ENCODE measurements around the gene GSTT2. TPM values are rescaled to one million over a fixed set of nuclear protein-coding genes. Genes with fewer than 3 reads are reported as not detected.

GSTT2 gene
- polyA plus RNA-seq, 2 of the 4 experiments (the other 2 are of a cell fraction): 0.14 TPM; not detected in 1

DNA sequence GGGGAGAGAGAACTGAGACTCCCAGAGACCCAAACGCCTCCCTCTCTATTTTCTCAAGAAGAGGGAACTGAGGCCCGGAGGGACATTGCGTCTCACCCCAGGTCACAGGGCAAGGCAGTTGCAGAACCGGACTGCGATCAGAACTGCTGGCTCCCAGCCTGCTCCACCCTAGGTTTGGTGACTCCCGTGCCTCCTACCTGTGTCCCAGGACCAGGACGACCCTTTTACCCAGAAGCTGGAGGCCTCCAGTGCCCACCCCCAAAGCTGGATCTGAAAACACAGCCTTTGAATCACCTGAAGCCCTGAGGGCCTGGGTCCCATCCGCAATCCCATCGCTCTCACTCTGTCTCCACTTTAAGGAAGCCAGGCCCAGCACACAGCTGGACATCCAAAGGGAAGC lies 24.0 kb downstream of the GSTT2 start (continued):
- TF ChIP-seq BCL3 (IDR thresholded peaks at IDR 0.05) (no peak), CEBPB (IDR thresholded peaks at IDR 0.05) (no peak), HMGXB4 (CRISPR knock-in tag; IDR thresholded peaks at IDR 0.05; ENCODE audit: borderline replicate concordance) (no peak)

- no peak for DNase-seq (ENCODE audit: low read depth in 1 of 2, low spot score in 1 of 2)
- no peaks in the 10 kb centered on the region for H3K9me3 ChIP-seq
- no peak within 1 kb of the TSS for H3K27ac ChIP-seq
- POLR2A ChIA-PET: no interaction called here
- no peak for ATAC-seq
- whole genome bisulfite sequencing (ENCODE audit: missing lambda C conversion rate): 63% methylated on average over 4 of the region's 6 CpGs
- CTCF ChIA-PET: interaction anchor here (2.0 kb wide), 1 partner anchor 184 kb away, joined by 5 read pairs; no protein-coding TSS in a partner anchor
- no peak within 1 kb of the TSS for H3K4me3 ChIP-seq
- no peak for FAIRE-seq
- no peak for TF ChIP-seq CHD4 (IDR thresholded peaks at IDR 0.05; ENCODE audit: borderline replicate concordance)
- TF ChIP-seq HOXB13 (CRISPR knock-in tag; IDR thresholded peaks at IDR 0.05; ENCODE audit: low read depth): no peak
- TF ChIP-seq EP300 (IDR thresholded peaks at IDR 0.05): no peak
- TF ChIP-seq, protein P1, sequence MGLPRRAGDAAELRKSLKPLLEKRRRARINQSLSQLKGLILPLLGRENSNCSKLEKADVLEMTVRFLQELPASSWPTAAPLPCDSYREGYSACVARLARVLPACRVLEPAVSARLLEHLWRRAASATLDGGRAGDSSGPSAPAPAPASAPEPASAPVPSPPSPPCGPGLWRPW (IDR thresholded peaks at IDR 0.05): no peak
- no peak for TF ChIP-seq HDAC2 (IDR thresholded peaks at IDR 0.05)
- no peak for TF ChIP-seq ESRRA (IDR thresholded peaks at IDR 0.05; ENCODE audit: borderline replicate concordance, low read length)
- TF ChIP-seq NR3C1 (IDR thresholded peaks at IDR 0.05): no peak
- no peak for TF ChIP-seq PHF8 (IDR thresholded peaks at IDR 0.05; ENCODE audit: borderline replicate concordance, low read depth)
- no peak for TF ChIP-seq EHMT2 (IDR thresholded peaks at IDR 0.05; ENCODE audit: low read depth)
- TF ChIP-seq RCOR1 (IDR thresholded peaks at IDR 0.05; ENCODE audit: low read depth, low read length): no peak
- no peak for TF ChIP-seq SREBF2 (IDR thresholded peaks at IDR 0.05)
- no peak for TF ChIP-seq JUNB (IDR thresholded peaks at IDR 0.05)
- TF ChIP-seq BHLHE40 (IDR thresholded peaks at IDR 0.05; ENCODE audit: low read depth, low read length): no peak
- TF ChIP-seq TFCP2L1 (CRISPR knock-in tag; IDR thresholded peaks at IDR 0.05): no peak
- TF ChIP-seq FOSB (CRISPR knock-in tag; IDR thresholded peaks at IDR 0.05): no peak
- no peak for TF ChIP-seq ZC3H11A (IDR thresholded peaks at IDR 0.05)
- no peak for TF ChIP-seq MAZ (IDR thresholded peaks at IDR 0.05; ENCODE audit: borderline replicate concordance, low read depth, low read length)
- TF ChIP-seq POLR2AphosphoS2 (conservative IDR thresholded peaks at IDR 0.05; ENCODE audit: low read length): no peak
- no peak for TF ChIP-seq FOXS1 (CRISPR knock-in tag; IDR thresholded peaks at IDR 0.05)
- H3K4me2 ChIP-seq: no peak within 1 kb of the TSS
- no peaks in the 10 kb centered on the region for H3K4me1 ChIP-seq
These were observed 25.3 kb downstream of the GSTT2 start, which contains the start of gene GSTT4 for GRCh38 chr22:24005201-24005600. Gene GSTT4 (minus strand): TSS chr22:24005453. CDS start chr22:24005356, 97 bp downstream.

DNA sequence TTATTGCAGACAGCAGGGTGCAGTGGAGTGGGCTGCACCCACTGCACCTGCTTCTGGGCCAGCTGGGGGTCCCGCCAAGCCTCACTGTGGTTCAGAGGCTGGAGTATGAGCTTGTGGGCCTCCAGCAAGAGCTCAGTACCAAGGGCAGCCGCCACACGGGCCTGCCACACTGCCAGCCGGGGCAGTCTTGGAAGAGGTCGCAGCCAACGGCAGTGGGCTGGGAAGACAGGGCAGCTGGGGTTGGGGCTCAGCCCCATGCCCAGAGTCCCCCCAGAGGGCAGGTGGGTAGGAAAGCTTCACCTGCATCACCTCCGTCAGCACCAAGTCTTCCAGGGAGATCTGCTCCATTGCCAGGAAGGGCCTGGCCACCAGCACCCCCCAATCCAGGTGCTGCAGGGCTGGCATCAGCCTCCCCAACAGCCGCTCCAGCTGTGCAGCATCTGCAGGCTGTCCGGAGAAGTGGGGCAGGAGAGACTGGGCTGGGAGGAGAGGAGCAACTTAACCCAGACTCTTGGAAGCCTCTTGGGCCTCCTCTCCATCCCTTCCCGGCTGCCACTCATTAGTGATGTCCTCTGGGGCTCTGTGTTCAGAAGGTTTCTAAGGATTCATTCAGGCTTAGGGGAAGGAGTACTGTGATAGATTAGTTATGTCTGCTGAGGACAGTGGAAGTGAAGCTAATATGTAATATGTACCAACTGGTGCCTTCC lies 26.4 kb downstream of the GSTT2 start:
- Histone ChIP-seq H3K4me1 (no peaks in the 10 kb centered on the region), H3K9me3 (no peaks in the 10 kb centered on the region), H3K4me2 (no peak overlapping the region), H3K27ac (no peak overlapping the region), H3K4me3 (no peak overlapping the region)
- ATAC-seq: no peak
- WGBS (ENCODE audit: missing lambda C conversion rate): 100% methylated on average over 1 of the region's 10 CpGs
- no peak for DNase-seq (ENCODE audit: low read depth in 1 of 2, low spot score in 1 of 2)
- no peak for FAIRE-seq
- CTCF ChIA-PET: no interaction called here
- TF ChIP-seq BHLHE40 (IDR thresholded peaks at IDR 0.05; ENCODE audit: low read depth, low read length) (no peak), HDAC2 (IDR thresholded peaks at IDR 0.05) (no peak), CTCF (IDR thresholded peaks at IDR 0.05) (no peak), ATOH8 (CRISPR knock-in tag; IDR thresholded peaks at IDR 0.05; ENCODE audit: low read depth) (no peak), MYC (IDR thresholded peaks at IDR 0.05; ENCODE audit: borderline replicate concordance, low read length) (no peak), CHD4 (IDR thresholded peaks at IDR 0.05; ENCODE audit: borderline replicate concordance) (no peak), POLR2A (IDR thresholded peaks at IDR 0.05; ENCODE audit: low read length) (no peak), ESRRA (IDR thresholded peaks at IDR 0.05; ENCODE audit: borderline replicate concordance, low read length) (no peak)
- TF ChIP-seq, protein P2, sequence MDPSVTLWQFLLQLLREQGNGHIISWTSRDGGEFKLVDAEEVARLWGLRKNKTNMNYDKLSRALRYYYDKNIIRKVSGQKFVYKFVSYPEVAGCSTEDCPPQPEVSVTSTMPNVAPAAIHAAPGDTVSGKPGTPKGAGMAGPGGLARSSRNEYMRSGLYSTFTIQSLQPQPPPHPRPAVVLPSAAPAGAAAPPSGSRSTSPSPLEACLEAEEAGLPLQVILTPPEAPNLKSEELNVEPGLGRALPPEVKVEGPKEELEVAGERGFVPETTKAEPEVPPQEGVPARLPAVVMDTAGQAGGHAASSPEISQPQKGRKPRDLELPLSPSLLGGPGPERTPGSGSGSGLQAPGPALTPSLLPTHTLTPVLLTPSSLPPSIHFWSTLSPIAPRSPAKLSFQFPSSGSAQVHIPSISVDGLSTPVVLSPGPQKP (IDR thresholded peaks at IDR 0.05; ENCODE audit: low read depth, low read length): no peak
- POLR2A ChIA-PET: no interaction called here
